Type B pancreatic cell (in vitro differentiated cells): Measurements from ENCODE around the gene RAP1GAP. TPM values are rescaled to one million over a fixed set of nuclear protein-coding genes. Genes with fewer than 3 reads are reported as not detected.

Source experiments
- DNase-seq: peaks from one replicate; pipeline ENCODE4 v3.0.0; 2021; ENCODE audit warnings: mixed read lengths; ENCODE audit not compliant: unreplicated experiment; ENCODE audit errors: extremely low spot score
- H3K27ac Mint-ChIP-seq: 2 replicates; pipeline ENCODE4 v1.8.0; 2021; ENCODE audit warnings: mild to moderate bottlenecking, mixed read lengths
- H3K27me3 Mint-ChIP-seq: 2 replicates; pipeline ENCODE4 v1.8.0; 2021; ENCODE audit warnings: mixed read lengths
- H3K36me3 Mint-ChIP-seq: 2 replicates; pipeline ENCODE4 v1.8.0; 2021; ENCODE audit warnings: mixed read lengths
- H3K4me1 Mint-ChIP-seq: one replicate; pipeline ENCODE4 v1.8.0; 2021; ENCODE audit warnings: mixed read lengths; ENCODE audit not compliant: unreplicated experiment
- H3K4me3 Mint-ChIP-seq: 2 replicates; pipeline ENCODE4 v1.8.0; 2021; ENCODE audit warnings: mild to moderate bottlenecking, mixed read lengths
- H3K9me3 Mint-ChIP-seq: 2 replicates; pipeline ENCODE4 v1.8.0; 2021; ENCODE audit warnings: mixed read lengths
- total RNA-seq: library from RNA; stranded (reverse); gene quantifications from 2 replicates; pipeline ENCODE4 v1.2.1, GENCODE V29; 2021; ENCODE audit warnings: low replicate concordance
- TF ChIP-seq, protein P1 (sequence below): fragments of 200-600 bp; sonication (generic); conservative IDR thresholded peaks from 2 replicates; pipeline ENCODE4 v1.5.0; 2021; ENCODE audit warnings: antibody characterized with exemption, mild to moderate bottlenecking

RAP1GAP gene
- total RNA-seq, 1 donor from 2014 or later, result 18.5 TPM

DNA sequence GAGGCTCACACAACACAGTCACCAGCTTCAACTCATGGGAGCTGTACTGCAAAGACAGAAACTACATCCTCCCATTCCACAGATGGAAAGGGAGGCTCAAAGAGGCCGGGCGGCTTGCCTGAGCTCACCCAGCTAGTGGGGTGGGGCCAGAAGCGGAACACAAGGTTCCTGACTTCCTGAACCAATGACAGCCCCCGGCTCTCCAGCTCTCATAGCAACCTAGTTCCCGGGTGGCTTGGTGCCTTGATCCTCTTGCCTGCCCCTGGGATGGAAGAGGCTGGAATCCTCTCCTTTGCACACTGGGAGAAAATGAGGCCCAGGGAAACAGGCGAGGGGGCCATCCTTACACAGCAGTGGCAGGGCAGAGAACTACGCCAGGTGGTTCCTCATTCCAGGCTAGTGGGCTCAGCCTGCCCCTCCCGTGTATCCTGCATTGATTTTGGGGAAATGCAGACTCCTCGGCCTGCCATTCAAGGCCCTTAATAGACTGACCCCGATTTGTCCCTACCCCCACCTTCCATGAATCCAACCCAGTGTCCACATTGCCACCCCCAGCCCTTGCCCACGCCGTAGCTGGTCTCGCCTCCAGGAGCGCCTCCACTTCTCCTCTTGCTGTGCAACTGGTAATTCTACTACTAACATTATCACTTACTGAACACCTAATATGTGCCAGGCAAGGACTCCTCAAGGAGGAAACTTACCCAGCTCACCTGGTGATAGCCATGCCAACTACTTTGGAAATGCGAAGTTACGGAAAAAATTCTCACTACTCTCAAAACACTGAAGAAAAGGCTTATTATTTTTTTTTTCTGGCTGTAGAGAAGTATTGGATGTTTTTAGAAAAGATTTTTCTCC is 5.0 kb downstream of the RAP1GAP start:
- Mint-ChIP-seq H3K36me3 (no peaks in the 10 kb centered on the region), H3K4me1 (peaks cover 11% of the 10 kb centered on the region), H3K9me3 (no peaks in the 10 kb centered on the region), H3K4me3 (no peak overlapping the region), H3K27ac (no peak overlapping the region), H3K27me3 (peaks cover 51% of the 10 kb centered on the region)
- TF ChIP-seq, protein P1, sequence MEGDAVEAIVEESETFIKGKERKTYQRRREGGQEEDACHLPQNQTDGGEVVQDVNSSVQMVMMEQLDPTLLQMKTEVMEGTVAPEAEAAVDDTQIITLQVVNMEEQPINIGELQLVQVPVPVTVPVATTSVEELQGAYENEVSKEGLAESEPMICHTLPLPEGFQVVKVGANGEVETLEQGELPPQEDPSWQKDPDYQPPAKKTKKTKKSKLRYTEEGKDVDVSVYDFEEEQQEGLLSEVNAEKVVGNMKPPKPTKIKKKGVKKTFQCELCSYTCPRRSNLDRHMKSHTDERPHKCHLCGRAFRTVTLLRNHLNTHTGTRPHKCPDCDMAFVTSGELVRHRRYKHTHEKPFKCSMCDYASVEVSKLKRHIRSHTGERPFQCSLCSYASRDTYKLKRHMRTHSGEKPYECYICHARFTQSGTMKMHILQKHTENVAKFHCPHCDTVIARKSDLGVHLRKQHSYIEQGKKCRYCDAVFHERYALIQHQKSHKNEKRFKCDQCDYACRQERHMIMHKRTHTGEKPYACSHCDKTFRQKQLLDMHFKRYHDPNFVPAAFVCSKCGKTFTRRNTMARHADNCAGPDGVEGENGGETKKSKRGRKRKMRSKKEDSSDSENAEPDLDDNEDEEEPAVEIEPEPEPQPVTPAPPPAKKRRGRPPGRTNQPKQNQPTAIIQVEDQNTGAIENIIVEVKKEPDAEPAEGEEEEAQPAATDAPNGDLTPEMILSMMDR, result no peak
- DNase-seq, result no peak

DNA sequence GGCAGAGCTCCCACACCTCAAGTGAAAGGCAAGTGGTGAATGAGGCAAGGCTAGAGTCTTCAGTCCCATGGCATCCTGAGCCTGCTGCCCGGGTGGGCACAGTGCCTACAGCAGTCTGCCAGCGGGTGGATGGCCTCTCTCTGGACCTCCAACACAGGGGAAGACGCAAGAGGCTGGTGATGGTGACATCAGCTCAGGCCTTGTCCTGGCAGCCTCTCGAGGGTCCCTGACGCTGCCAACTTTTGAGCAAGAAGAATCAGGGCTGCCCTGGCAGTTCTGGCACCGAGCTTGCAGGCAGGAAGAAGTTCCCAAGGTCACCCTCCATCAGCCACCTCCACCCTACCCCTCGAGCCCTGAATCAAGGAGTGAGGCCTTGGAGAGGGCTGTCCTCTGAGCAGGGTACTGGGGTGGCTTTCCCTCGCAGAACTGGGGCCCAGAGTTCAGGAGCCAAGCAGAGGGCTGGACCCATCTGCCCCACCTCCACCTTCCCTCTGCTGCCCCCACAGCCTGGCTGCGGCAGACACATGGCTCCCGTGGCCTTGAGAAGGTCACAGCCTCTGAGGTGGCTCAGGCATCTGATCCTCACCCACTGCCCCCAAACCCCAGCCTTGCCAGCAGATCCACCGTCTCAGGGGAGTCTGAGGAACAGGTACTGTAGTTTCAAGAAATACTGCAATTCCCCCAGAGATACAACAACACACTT is 5.8 kb downstream of the RAP1GAP start:
- no peaks in the 10 kb centered on the region for H3K36me3 Mint-ChIP-seq
- H3K27ac Mint-ChIP-seq, result no peak overlapping the region
- no peak overlapping the region for H3K4me3 Mint-ChIP-seq
- no peak for DNase-seq
- TF ChIP-seq, protein P1, result no peak
- peaks cover 50% of the 10 kb centered on the region for H3K27me3 Mint-ChIP-seq
- no peaks in the 10 kb centered on the region for H3K9me3 Mint-ChIP-seq
- peaks cover 11% of the 10 kb centered on the region for H3K4me1 Mint-ChIP-seq

- Mint-ChIP-seq H3K9me3 (no peaks in the 10 kb centered on the region), H3K27me3 (peaks cover 42% of the 10 kb centered on the region), H3K36me3 (no peaks in the 10 kb centered on the region), H3K4me3 (no peak overlapping the region), H3K4me1 (peaks cover 11% of the 10 kb centered on the region), H3K27ac (no peak overlapping the region)
- TF ChIP-seq, protein P1, result no peak
- DNase-seq, result no peak
These were observed 6.5 kb downstream of the RAP1GAP start for GRCh38 chr1:21662426-21663247.

GRCh38 chr1:21661886-21662285 is 7.3 kb downstream of the RAP1GAP start:
- H3K27me3 Mint-ChIP-seq, result peaks cover 39% of the 10 kb centered on the region

DNA sequence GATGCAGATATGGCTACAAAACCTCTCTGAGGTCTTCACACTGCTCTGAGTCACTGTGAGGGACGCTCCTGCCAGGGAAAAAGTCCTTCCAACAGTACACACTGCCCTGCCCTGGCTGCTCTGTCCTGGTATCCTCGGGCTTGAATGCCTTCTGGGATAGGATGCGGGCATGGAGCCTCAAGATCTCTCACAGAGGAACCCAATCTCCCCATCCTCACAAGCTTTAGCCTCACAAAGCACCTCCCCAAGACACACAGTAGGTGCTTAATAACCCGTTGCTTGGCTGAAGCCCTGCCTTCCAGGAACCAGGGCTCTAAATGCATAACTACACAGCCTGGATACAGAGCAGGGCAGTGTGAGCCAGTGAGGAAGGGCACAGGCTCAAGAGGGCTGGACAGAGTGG is 9.2 kb downstream of the RAP1GAP start:
- TF ChIP-seq, protein P1, result no peak
- Mint-ChIP-seq H3K36me3 (no peaks in the 10 kb centered on the region), H3K4me3 (peak overlapping the region; percentile 60), H3K4me1 (peaks cover 4% of the 10 kb centered on the region), H3K9me3 (no peaks in the 10 kb centered on the region), H3K27me3 (peaks cover 36% of the 10 kb centered on the region), H3K27ac (no peak overlapping the region)
- no peak for DNase-seq

More at GRCh38 chr1:21661886-21662285, 7.3 kb downstream of the RAP1GAP start:
- TF ChIP-seq, protein P1, result no peak
- no peak for DNase-seq
- Mint-ChIP-seq H3K4me1 (peaks cover 9% of the 10 kb centered on the region), H3K27ac (no peak overlapping the region), H3K9me3 (no peaks in the 10 kb centered on the region), H3K36me3 (no peaks in the 10 kb centered on the region), H3K4me3 (no peak overlapping the region)
